ENCODE measurements around the gene ZNF138. TPM values are rescaled to one million over a fixed set of nuclear protein-coding genes. Genes with fewer than 3 reads are reported as not detected.

Gene ZNF138
- total RNA-seq, 1 donor from 2014 or later, result 17.1 TPM

GRCh38 chr7:64863969-64864368 lies 69.7 kb downstream of the ZNF138 start:
- peaks cover 41% of the 10 kb centered on the region for H3K9me3 Mint-ChIP-seq
- no peaks in the 10 kb centered on the region for H3K36me3 Mint-ChIP-seq
- H3K4me3 Mint-ChIP-seq, result no peak overlapping the region
- no peak for TF ChIP-seq CTCF (IDR thresholded peaks at IDR 0.05; ENCODE audit: unreplicated experiment)
- no peaks in the 10 kb centered on the region for H3K4me1 Mint-ChIP-seq
- H3K27me3 Mint-ChIP-seq (ENCODE audit: low read depth), result no peaks in the 10 kb centered on the region
- no peak for DNase-seq (ENCODE audit: low spot score in 2 of 2, unreplicated experiment in 2 of 2)
- H3K27ac Mint-ChIP-seq, result no peak overlapping the region

GRCh38 chr7:64867863-64868440 lies 73.7 kb downstream of the ZNF138 start:
- no peaks in the 10 kb centered on the region for H3K36me3 Mint-ChIP-seq
- H3K27me3 Mint-ChIP-seq (ENCODE audit: low read depth), result no peaks in the 10 kb centered on the region
- no peak for DNase-seq (ENCODE audit: low spot score in 2 of 2, unreplicated experiment in 2 of 2)
- no peak overlapping the region for H3K4me3 Mint-ChIP-seq
- no peaks in the 10 kb centered on the region for H3K4me1 Mint-ChIP-seq
- no peak for TF ChIP-seq CTCF (IDR thresholded peaks at IDR 0.05; ENCODE audit: unreplicated experiment)
- peaks cover 58% of the 10 kb centered on the region for H3K9me3 Mint-ChIP-seq
- no peak overlapping the region for H3K27ac Mint-ChIP-seq

GRCh38 chr7:64868499-64868898 lies 74.3 kb downstream of the ZNF138 start:
- Mint-ChIP-seq H3K4me1 (no peaks in the 10 kb centered on the region), H3K27me3 (ENCODE audit: low read depth) (no peaks in the 10 kb centered on the region), H3K27ac (no peak overlapping the region), H3K36me3 (no peaks in the 10 kb centered on the region), H3K4me3 (no peak overlapping the region), H3K9me3 (peaks cover 58% of the 10 kb centered on the region)
- no peak for TF ChIP-seq CTCF (IDR thresholded peaks at IDR 0.05; ENCODE audit: unreplicated experiment)
- no peak for DNase-seq (ENCODE audit: low spot score in 2 of 2, unreplicated experiment in 2 of 2)

GRCh38 chr7:64869121-64869725 lies 75.0 kb downstream of the ZNF138 start:
- Mint-ChIP-seq H3K9me3 (peaks cover 60% of the 10 kb centered on the region), H3K27ac (no peak overlapping the region), H3K4me3 (no peak overlapping the region), H3K36me3 (no peaks in the 10 kb centered on the region), H3K27me3 (ENCODE audit: low read depth) (no peaks in the 10 kb centered on the region), H3K4me1 (no peaks in the 10 kb centered on the region)
- no peak for TF ChIP-seq CTCF (IDR thresholded peaks at IDR 0.05; ENCODE audit: unreplicated experiment)
- DNase-seq (ENCODE audit: low spot score in 2 of 2, unreplicated experiment in 2 of 2), result no peak

GRCh38 chr7:64869912-64870562 lies 75.8 kb downstream of the ZNF138 start:
- Mint-ChIP-seq H3K27me3 (ENCODE audit: low read depth) (no peaks in the 10 kb centered on the region), H3K27ac (no peak overlapping the region), H3K9me3 (peaks cover 56% of the 10 kb centered on the region), H3K36me3 (no peaks in the 10 kb centered on the region), H3K4me1 (no peaks in the 10 kb centered on the region), H3K4me3 (no peak overlapping the region)
- no peak for DNase-seq (ENCODE audit: low spot score in 2 of 2, unreplicated experiment in 2 of 2)
- no peak for TF ChIP-seq CTCF (IDR thresholded peaks at IDR 0.05; ENCODE audit: unreplicated experiment)
